Stimulated activated CD8-positive, alpha-beta memory T cell treated with anti-CD3 and anti-CD28 coated beads, Interleukin-12 subunit alpha, Interleukin-12 subunit beta, amount 100 ng/mL, for 4 hours (primary cell): ENCODE measurements around the gene TMEM141.

ENCODE experiments used
- DNase-seq: peaks from one replicate; pipeline ENCODE4 v3.0.0-alpha.2; 2020; ENCODE audit warnings: low read depth

Gene TMEM141

GRCh38 chr9:136814725-136815421 is 23.7 kb downstream of the TMEM141 start:
- DNase-seq: no peak

GRCh38 chr9:136815422-136815782 is 24.3 kb downstream of the TMEM141 start:
- DNase-seq: no peak

- DNase-seq: no peak
Observed at GRCh38 chr9:136820971-136821825, 30.1 kb downstream of the TMEM141 start.

- no peak for DNase-seq
Observed at GRCh38 chr9:136821826-136822544, 30.8 kb downstream of the TMEM141 start.

GRCh38 chr9:136823136-136824046 is 32.2 kb downstream of the TMEM141 start:
- no peak for DNase-seq

GRCh38 chr9:136824496-136825225 is 33.5 kb downstream of the TMEM141 start:
- DNase-seq: no peak

DNA sequence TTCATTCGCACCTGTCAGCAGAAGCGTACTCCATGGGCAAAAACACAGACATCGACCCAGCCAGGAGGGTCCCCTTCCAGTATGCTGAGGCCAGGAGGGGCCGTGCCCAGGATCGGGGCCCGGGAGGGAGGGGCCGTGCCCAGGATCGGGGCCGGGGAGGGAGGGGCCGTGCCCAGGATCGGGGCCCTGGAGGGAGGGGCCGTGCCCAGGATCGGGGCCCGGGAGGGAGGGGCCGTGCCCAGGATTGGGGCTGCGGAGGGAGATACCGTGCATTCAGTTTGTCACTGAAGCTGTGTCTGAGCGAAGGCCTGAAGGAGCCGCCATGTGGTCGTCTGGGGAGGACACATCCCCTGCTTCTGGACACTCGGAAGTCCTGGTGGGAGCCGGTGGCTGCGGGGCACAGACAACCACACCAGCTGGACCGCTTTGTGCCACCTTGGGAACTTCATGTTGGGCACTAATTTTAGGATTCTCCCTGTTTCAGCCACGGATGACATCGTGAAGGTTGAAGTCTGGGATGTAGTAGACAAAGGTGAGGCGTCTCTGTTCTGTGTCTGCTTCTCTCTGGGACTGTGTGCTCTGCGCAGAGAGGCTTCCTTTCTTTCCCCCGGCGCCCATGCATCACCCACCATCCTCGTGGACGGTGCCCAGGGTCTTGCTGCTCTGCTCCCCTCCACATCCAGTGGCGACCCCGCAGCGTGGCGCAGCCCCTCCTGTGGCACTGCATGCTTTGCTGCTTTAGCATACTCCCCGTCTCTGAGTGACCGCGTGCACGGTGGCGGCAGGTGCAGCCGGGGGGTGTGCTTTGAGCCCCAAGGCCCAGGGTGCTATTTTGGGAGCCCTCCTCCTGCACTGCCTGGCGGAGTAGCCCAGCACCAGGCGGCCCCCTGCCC is 34.4 kb downstream of the TMEM141 start:
- no peak for DNase-seq

DNA sequence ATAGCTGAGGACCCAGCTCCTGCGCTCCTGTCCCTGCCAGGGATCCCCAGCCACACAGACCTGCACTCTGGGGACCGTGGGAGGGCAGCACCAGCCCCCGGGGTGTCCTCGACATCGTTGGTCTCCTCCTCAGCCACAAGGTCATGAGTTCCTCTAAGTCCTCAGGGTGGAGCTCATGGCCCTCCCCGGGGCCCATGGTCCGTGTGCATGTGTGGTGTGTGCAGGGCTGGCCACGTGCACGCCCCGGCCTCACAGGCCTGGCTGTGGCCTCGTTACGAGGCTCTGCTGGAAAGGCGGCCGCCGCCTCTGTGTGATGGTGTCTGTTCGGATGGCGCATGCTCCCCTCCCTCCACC is 35.0 kb downstream of the TMEM141 start:
- no peak for DNase-seq

- no peak for DNase-seq
Observed at GRCh38 chr9:136826703-136827582, 35.8 kb downstream of the TMEM141 start.

DNA sequence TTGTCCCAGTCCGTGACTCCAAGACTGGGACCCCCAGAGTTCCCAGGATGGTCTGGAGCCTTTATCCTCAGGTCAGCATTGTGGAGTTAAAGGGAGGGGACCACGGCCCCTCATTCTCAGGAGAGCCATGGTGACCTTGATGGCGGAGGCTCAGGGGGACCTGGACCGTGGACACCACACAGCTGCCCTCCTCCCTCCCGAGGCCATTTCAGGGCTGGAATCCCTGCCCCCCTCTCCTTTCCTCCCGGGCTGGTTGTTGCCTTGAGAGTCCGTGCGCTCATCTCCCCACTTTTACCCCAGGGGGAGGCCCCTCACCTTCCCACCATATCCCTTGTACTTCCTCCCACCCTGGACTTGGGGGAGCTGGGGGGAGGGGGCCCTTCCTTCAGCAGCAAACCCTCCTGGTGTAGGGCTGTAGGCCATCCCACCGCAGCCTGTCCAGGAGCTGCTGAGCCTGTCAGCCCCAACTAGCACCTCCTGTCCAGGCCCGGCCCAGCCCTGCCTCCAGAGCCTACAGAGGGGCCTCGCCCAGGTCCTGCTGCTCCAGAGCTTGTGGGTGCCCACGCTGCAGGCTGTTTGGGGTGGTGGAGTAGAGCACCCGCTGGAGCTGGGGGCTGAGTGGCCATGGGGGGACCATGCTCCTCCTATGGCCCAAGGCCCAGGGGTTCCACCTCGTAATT is 36.8 kb downstream of the TMEM141 start:
- DNase-seq: no peak

DNA sequence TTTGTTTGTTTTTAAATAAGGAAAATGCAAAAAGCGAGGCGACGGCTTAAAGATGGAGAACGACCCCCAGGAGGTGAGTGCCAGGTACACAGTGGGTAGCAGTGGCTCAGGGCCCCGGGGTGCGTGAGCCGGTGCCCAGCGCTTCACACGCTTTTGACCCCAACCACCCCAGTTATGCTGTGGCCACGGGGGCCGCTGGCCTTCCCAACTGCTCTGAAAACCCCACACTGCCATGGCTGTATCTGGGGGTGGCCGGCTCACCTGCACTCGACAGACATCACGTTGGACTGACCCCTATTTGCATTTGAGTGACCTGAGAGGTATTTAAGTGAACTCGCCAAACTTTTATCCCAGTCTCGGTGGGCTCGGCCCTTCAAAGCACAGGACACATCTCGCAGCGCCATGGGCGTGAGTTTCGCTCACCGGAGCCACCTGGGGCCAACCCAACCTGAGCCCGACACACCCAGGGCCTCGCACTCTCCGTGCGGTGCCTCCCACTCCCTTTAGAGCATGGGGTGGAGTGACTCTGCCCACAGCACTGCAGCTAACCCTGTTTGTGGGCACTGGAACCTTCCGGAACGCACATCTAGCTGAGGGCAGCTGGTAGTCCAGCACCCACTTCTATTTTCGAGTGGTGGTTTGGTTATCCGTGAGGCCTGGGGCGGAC is 37.5 kb downstream of the TMEM141 start:
- no peak for DNase-seq

- no peak for DNase-seq
Observed at GRCh38 chr9:136829412-136829811, 38.3 kb downstream of the TMEM141 start.

- no peak for DNase-seq
Observed at GRCh38 chr9:136829981-136830885, 39.1 kb downstream of the TMEM141 start.

DNA sequence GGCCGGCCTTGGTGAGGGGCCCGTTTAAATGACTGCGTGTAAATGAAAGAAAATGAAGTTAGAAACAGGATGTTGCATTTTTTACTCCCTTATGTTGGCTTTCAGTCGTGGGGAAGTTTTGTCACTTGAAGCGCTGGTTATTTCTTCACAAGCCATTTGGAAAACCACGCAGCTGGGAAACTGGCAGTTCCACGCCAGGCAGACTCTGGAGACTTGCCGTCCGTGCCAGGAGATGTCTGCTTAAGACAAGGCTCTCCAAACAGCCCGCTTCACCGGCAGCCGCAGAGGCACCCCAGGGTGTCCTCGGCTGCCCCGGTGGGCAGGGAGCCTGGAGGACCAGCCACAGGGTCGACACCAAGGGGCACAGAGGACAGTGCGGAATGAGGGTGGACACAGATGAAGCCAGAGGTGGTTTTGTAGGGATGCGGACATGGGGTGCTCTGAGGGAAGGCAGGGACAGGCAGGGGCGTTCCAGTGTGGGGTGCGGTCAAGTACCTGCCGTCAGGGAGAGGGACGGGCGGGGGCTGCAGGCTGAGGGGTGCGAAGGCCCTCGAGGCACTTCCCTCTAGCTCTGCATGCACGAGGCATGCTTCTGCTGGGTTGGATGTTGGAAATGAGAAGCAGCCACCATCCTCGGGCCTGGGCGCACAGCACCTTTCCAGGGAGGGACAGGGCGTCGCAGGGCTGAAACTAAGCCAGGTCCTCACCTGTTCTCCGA is 40.0 kb downstream of the TMEM141 start:
- no peak for DNase-seq

DNA sequence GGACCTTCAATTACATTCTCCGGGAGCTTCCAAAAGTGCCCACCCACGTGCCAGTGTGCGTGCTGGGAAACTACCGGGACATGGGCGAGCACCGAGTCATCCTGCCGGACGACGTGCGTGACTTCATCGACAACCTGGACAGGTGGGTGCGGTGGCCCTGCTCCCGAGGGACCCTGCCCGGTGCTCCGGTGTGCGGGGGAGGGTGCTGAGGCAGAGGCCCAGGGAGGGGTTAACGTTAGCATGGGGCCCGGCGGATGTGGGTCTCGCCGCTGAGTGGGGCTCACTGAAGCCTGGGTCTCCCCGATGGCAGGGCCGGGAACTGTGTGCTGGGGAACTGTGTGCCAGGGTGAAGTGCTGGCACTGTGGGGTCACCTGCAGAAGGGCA is 40.6 kb downstream of the TMEM141 start:
- no peak for DNase-seq

GRCh38 chr9:136832581-136832980 is 41.4 kb downstream of the TMEM141 start:
- no peak for DNase-seq
